ENCODE measurements around the gene ANKRD40CL. TPM values are rescaled to one million over a fixed set of nuclear protein-coding genes. Genes with fewer than 3 reads are reported as not detected.
A peak's percentile ranks its signal among the peaks of the same experiment; 100 is the strongest.

The ANKRD40CL gene
- total and polyA plus RNA-seq, 9 of the 15 experiments (the other 6 are each of a cell fraction or from before 2014, with no cell fraction given): not detected

GRCh38 chr17:50719144-50719923, 48.0 kb downstream of the ANKRD40CL start, which contains the start of gene LUC7L3 (continued):
- peak; percentile 40; the same call in 1 of the 2 replicates for TF ChIP-seq CEBPG (CRISPR knock-in tag; IDR thresholded peaks at IDR 0.05)
- TF ChIP-seq CEBPG (tag; conservative IDR thresholded peaks at IDR 0.05 in 1 of 2, IDR thresholded peaks at IDR 0.05 in 1 of 2): no peak
- no peak for TF ChIP-seq NFE2L1 (tag; IDR thresholded peaks at IDR 0.05; ENCODE audit: borderline replicate concordance, low read depth)
- TF ChIP-seq TAF1 (IDR thresholded peaks at IDR 0.05; ENCODE audit: control insufficient read depth, extremely low read depth, insufficient read depth, low read length, severe bottlenecking): peak; percentile 88
- TF ChIP-seq ZNF263 (CRISPR knock-in tag; IDR thresholded peaks at IDR 0.05; ENCODE audit: borderline replicate concordance): no peak
- peak; percentile 96 for TF ChIP-seq SP1 (CRISPR knock-in tag; IDR thresholded peaks at IDR 0.05)
- TF ChIP-seq PKNOX1 (IDR thresholded peaks at IDR 0.05): no peak
- TF ChIP-seq SNRNP70 (optimal IDR thresholded peaks at IDR 0.05; ENCODE audit: low read depth, low read length): no peak
- peak; percentile 46; the same call in 1 of the 2 replicates for TF ChIP-seq HNRNPL (IDR thresholded peaks at IDR 0.05; ENCODE audit: low read depth, low read length)
- peak; percentile 62; the same call in 1 of the 2 replicates for TF ChIP-seq E2F4 (CRISPR knock-in tag; IDR thresholded peaks at IDR 0.05; ENCODE audit: low read depth)
- TF ChIP-seq NCOA6 (IDR thresholded peaks at IDR 0.05): no peak
- TF ChIP-seq BRD9 (IDR thresholded peaks at IDR 0.05; ENCODE audit: low read depth, partially characterized antibody): peak; percentile 84
- peak; percentile 90 for TF ChIP-seq FOXP1 (CRISPR knock-in tag; IDR thresholded peaks at IDR 0.05)
- TF ChIP-seq MAFG (tag; conservative IDR thresholded peaks at IDR 0.05): no peak
- no peak for TF ChIP-seq XRCC4 (IDR thresholded peaks at IDR 0.05; ENCODE audit: extremely low read depth, insufficient read depth, insufficient read length)
- TF ChIP-seq NBN (IDR thresholded peaks at IDR 0.05; ENCODE audit: low read depth): peak; percentile 88
- no peak for TF ChIP-seq KDM1A (IDR thresholded peaks at IDR 0.05)
- TF ChIP-seq JUN (IDR thresholded peaks at IDR 0.05; ENCODE audit: borderline replicate concordance, low read depth, low read length): peak; percentile 17; the same call in 1 of the 2 replicates
- peak; percentile 83; the same call in 1 of the 2 replicates for TF ChIP-seq JUN (CRISPR knock-in tag; IDR thresholded peaks at IDR 0.05; ENCODE audit: borderline replicate concordance)
- TF ChIP-seq TAL1 (IDR thresholded peaks at IDR 0.05): no peak
- TF ChIP-seq NR1H2 (CRISPR knock-in tag; IDR thresholded peaks at IDR 0.05): no peak
- TF ChIP-seq, protein P1, sequence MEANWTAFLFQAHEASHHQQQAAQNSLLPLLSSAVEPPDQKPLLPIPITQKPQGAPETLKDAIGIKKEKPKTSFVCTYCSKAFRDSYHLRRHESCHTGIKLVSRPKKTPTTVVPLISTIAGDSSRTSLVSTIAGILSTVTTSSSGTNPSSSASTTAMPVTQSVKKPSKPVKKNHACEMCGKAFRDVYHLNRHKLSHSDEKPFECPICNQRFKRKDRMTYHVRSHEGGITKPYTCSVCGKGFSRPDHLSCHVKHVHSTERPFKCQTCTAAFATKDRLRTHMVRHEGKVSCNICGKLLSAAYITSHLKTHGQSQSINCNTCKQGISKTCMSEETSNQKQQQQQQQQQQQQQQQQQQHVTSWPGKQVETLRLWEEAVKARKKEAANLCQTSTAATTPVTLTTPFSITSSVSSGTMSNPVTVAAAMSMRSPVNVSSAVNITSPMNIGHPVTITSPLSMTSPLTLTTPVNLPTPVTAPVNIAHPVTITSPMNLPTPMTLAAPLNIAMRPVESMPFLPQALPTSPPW (CRISPR knock-in tag; IDR thresholded peaks at IDR 0.05): peak; percentile 81
- TF ChIP-seq, protein P2, sequence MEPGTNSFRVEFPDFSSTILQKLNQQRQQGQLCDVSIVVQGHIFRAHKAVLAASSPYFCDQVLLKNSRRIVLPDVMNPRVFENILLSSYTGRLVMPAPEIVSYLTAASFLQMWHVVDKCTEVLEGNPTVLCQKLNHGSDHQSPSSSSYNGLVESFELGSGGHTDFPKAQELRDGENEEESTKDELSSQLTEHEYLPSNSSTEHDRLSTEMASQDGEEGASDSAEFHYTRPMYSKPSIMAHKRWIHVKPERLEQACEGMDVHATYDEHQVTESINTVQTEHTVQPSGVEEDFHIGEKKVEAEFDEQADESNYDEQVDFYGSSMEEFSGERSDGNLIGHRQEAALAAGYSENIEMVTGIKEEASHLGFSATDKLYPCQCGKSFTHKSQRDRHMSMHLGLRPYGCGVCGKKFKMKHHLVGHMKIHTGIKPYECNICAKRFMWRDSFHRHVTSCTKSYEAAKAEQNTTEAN (CRISPR knock-in tag; IDR thresholded peaks at IDR 0.05): no peak
- no peak for TF ChIP-seq ZZZ3 (IDR thresholded peaks at IDR 0.05)

All from K562 (cell line).